Sigmoid colon (tissue), 4 donors: Measurements from ENCODE around the gene NTM.

Experiments used
- CTCF ChIP-seq, 4 experiments: fragments of 450-650 bp in 3 of 4; fragments of 200-600 bp in 1 of 4; IDR thresholded peaks; one replicate each; pipeline ENCODE4 v1.5.1; 2016 to 2019; ENCODE audit warnings: antibody characterized with exemption in 4 of 4, mild to moderate bottlenecking in 3 of 4, moderate library complexity in 2 of 4
- EP300 ChIP-seq, 4 donors: sonication (generic); formaldehyde crosslinking; IDR thresholded peaks; one replicate each; pipeline ENCODE4 v1.6.1; 2017; ENCODE audit warnings: antibody characterized with exemption in 4 of 4
- POLR2A ChIP-seq, 2 donors: fragments of 450-650 bp; IDR thresholded peaks; one replicate each; pipeline ENCODE4 v1.6.1; 2016; ENCODE audit warnings: antibody characterized with exemption in 2 of 2, mild to moderate bottlenecking in 2 of 2, moderate library complexity in 2 of 2
- POLR2AphosphoS5 ChIP-seq, 4 donors: sonication (generic); formaldehyde crosslinking; IDR thresholded peaks; one replicate each; pipeline ENCODE4 v1.6.1; 2017; ENCODE audit warnings: antibody characterized with exemption in 4 of 4

- TF ChIP-seq POLR2A (IDR thresholded peaks at IDR 0.05) (no peak), CTCF (IDR thresholded peaks at IDR 0.05) (peak; percentile 13 to 51 (median 39)), POLR2AphosphoS5 (IDR thresholded peaks at IDR 0.05) (no peak), EP300 (IDR thresholded peaks at IDR 0.05) (no peak)
Measured at GRCh38 chr11:132126973-132127899, 756.8 kb downstream of the NTM start.
